ENCODE measurements around the gene IGFBP6.
"Not testable (repeated sequence)": the region's sequence is repeated elsewhere in the genome, so short reads cannot be mapped to it uniquely, and the experiment has no call there.

Gene IGFBP6

GRCh38 chr12:53071591-53072551 lies 25.6 kb upstream of the IGFBP6 start:
- no peak for DNase-seq

GRCh38 chr12:53073881-53074280 lies 23.6 kb upstream of the IGFBP6 start:
- no peak for DNase-seq

GRCh38 chr12:53074283-53074998 lies 23.0 kb upstream of the IGFBP6 start:
- no peak for DNase-seq

GRCh38 chr12:53074999-53075370 lies 22.5 kb upstream of the IGFBP6 start:
- no peak for DNase-seq

GRCh38 chr12:53076461-53076860 lies 21.0 kb upstream of the IGFBP6 start:
- no peak for DNase-seq

GRCh38 chr12:53077030-53077429 lies 20.4 kb upstream of the IGFBP6 start:
- no peak for DNase-seq

GRCh38 chr12:53078425-53079225 lies 18.8 kb upstream of the IGFBP6 start:
- DNase-seq: peak; percentile 61

- DNase-seq: peak; percentile 97
These were observed 18.0 kb upstream of the IGFBP6 start, which contains the start of gene SPRYD3 for GRCh38 chr12:53079226-53080117. SPRYD3 (minus strand) TSS chr12:53079390; CDS start chr12:53079333, 57 bp downstream.

GRCh38 chr12:53082637-53083175 lies 14.8 kb upstream of the IGFBP6 start:
- DNase-seq: no peak

GRCh38 chr12:53086361-53086760 lies 11.1 kb upstream of the IGFBP6 start:
- DNase-seq: no peak

GRCh38 chr12:53090105-53090504 lies 7.4 kb upstream of the IGFBP6 start:
- no peak for DNase-seq

- DNase-seq: peak; percentile 55
These were observed 6.9 kb upstream of the IGFBP6 start for GRCh38 chr12:53090554-53090953.

GRCh38 chr12:53091756-53092155 lies 5.7 kb upstream of the IGFBP6 start:
- no peak for DNase-seq

- peak; percentile 31 for DNase-seq
These were observed 3.6 kb upstream of the IGFBP6 start for GRCh38 chr12:53093777-53094393.

GRCh38 chr12:53094394-53094787 lies 3.1 kb upstream of the IGFBP6 start:
- no peak for DNase-seq

GRCh38 chr12:53094796-53095595 lies 2.5 kb upstream of the IGFBP6 start:
- DNase-seq: not testable (repeated sequence)

GRCh38 chr12:53095596-53095895 lies 1.9 kb upstream of the IGFBP6 start:
- not testable (repeated sequence) for DNase-seq

- no peak for DNase-seq
These were observed 1.3 kb upstream of the IGFBP6 start for GRCh38 chr12:53096089-53096741.

- no peak for DNase-seq
These were observed 708 bp upstream of the IGFBP6 start for GRCh38 chr12:53096759-53097158.

GRCh38 chr12:53097207-53097563 lies 282 bp upstream of the IGFBP6 start:
- no peak for DNase-seq

All from OCI-M1 (cell line).